ENCODE data around the gene MTREX.

- no peak for TF ChIP-seq CTCF (IDR thresholded peaks at IDR 0.05; ENCODE audit: poor library complexity)
- no peak for TF ChIP-seq EZH2 (IDR thresholded peaks at IDR 0.05; ENCODE audit: borderline replicate concordance)
- TF ChIP-seq EZH2phosphoT487 (IDR thresholded peaks at IDR 0.05; ENCODE audit: low read depth, severe bottlenecking, unreplicated experiment), result no peak
These were observed 18.0 kb upstream of the MTREX start for GRCh38 chr5:55289808-55290207.

Data from hepatocyte (in vitro differentiated cells).